ENCODE data around the gene BTRC. TPM values are rescaled to one million over a fixed set of nuclear protein-coding genes. Genes with fewer than 3 reads are reported as not detected.
A peak's percentile ranks its signal among the peaks of the same experiment; 100 is the strongest.

The BTRC gene
- total and polyA plus RNA-seq, 10 of the 15 experiments (the other 5 are each of a cell fraction or from before 2014, with no cell fraction given) = 2.2 to 18.6 (median 8.6) TPM

- TF ChIP-seq ZBTB33 (IDR thresholded peaks at IDR 0.05) = 0 out of 2 replicates have a peak, but pooled peaks have one; percentile 30
- TF ChIP-seq HDAC6 (IDR thresholded peaks at IDR 0.05; ENCODE audit: unreplicated experiment) = no peak
- no peak for TF ChIP-seq SMAD1 (IDR thresholded peaks at IDR 0.05; ENCODE audit: low read depth, partially characterized antibody)
- TF ChIP-seq, protein P1, sequence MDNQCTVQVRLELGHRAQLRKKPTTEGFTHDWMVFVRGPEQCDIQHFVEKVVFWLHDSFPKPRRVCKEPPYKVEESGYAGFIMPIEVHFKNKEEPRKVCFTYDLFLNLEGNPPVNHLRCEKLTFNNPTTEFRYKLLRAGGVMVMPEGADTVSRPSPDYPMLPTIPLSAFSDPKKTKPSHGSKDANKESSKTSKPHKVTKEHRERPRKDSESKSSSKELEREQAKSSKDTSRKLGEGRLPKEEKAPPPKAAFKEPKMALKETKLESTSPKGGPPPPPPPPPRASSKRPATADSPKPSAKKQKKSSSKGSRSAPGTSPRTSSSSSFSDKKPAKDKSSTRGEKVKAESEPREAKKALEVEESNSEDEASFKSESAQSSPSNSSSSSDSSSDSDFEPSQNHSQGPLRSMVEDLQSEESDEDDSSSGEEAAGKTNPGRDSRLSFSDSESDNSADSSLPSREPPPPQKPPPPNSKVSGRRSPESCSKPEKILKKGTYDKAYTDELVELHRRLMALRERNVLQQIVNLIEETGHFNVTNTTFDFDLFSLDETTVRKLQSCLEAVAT (IDR thresholded peaks at IDR 0.05) = peak; percentile 99
- TF ChIP-seq MXI1 (IDR thresholded peaks at IDR 0.05; ENCODE audit: low read depth, low read length) = peak; percentile 94
- no peak for TF ChIP-seq TCF12 (IDR thresholded peaks at IDR 0.05; ENCODE audit: low read depth, low read length)
- TF ChIP-seq BHLHE40 (IDR thresholded peaks at IDR 0.05; ENCODE audit: borderline replicate concordance in 1 of 2, low read depth in 2 of 2, low read length in 1 of 2) = peak; percentile 59 to 65; a peak in 3 of 4 replicates
- TF ChIP-seq ZNF384 (IDR thresholded peaks at IDR 0.05; ENCODE audit: borderline replicate concordance, low read depth, low read length) = peak; percentile 99
- TF ChIP-seq, protein P2, sequence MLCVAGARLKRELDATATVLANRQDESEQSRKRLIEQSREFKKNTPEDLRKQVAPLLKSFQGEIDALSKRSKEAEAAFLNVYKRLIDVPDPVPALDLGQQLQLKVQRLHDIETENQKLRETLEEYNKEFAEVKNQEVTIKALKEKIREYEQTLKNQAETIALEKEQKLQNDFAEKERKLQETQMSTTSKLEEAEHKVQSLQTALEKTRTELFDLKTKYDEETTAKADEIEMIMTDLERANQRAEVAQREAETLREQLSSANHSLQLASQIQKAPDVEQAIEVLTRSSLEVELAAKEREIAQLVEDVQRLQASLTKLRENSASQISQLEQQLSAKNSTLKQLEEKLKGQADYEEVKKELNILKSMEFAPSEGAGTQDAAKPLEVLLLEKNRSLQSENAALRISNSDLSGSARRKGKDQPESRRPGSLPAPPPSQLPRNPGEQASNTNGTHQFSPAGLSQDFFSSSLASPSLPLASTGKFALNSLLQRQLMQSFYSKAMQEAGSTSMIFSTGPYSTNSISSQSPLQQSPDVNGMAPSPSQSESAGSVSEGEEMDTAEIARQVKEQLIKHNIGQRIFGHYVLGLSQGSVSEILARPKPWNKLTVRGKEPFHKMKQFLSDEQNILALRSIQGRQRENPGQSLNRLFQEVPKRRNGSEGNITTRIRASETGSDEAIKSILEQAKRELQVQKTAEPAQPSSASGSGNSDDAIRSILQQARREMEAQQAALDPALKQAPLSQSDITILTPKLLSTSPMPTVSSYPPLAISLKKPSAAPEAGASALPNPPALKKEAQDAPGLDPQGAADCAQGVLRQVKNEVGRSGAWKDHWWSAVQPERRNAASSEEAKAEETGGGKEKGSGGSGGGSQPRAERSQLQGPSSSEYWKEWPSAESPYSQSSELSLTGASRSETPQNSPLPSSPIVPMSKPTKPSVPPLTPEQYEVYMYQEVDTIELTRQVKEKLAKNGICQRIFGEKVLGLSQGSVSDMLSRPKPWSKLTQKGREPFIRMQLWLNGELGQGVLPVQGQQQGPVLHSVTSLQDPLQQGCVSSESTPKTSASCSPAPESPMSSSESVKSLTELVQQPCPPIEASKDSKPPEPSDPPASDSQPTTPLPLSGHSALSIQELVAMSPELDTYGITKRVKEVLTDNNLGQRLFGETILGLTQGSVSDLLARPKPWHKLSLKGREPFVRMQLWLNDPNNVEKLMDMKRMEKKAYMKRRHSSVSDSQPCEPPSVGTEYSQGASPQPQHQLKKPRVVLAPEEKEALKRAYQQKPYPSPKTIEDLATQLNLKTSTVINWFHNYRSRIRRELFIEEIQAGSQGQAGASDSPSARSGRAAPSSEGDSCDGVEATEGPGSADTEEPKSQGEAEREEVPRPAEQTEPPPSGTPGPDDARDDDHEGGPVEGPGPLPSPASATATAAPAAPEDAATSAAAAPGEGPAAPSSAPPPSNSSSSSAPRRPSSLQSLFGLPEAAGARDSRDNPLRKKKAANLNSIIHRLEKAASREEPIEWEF (IDR thresholded peaks at IDR 0.05; ENCODE audit: insufficient replicate concordance, low read depth, low read length) = no peak
- TF ChIP-seq FOS (IDR thresholded peaks at IDR 0.05; ENCODE audit: borderline replicate concordance, extremely low read depth, insufficient read length) = no peak
- TF ChIP-seq DPF2 (IDR thresholded peaks at IDR 0.05) = peak; percentile 78
- peak; percentile 44; the same call in 1 of the 2 replicates for TF ChIP-seq ZNF687 (IDR thresholded peaks at IDR 0.05)
- TF ChIP-seq KDM1A (IDR thresholded peaks at IDR 0.05; ENCODE audit: borderline replicate concordance) = no peak
- no peak for TF ChIP-seq ZBED1 (IDR thresholded peaks at IDR 0.05; ENCODE audit: borderline replicate concordance)
- TF ChIP-seq NBN (IDR thresholded peaks at IDR 0.05) = peak; percentile 70
- TF ChIP-seq ZZZ3 (IDR thresholded peaks at IDR 0.05; ENCODE audit: control insufficient read depth, insufficient read length, low read depth) = no peak
- no peak for TF ChIP-seq ETV6 (conservative IDR thresholded peaks at IDR 0.05 in 1 of 2, IDR thresholded peaks at IDR 0.05 in 1 of 2; ENCODE audit: borderline replicate concordance in 1 of 2, low read depth in 1 of 2)
Observed at GRCh38 chr10:101353692-101354327, at the start of gene BTRC (continued).

Measured in GM12878 (cell line).